TTC549 (cell line): ENCODE results near the gene PLEKHA4.
"Not testable (repeated sequence)": the region's sequence is repeated elsewhere in the genome, so short reads cannot be mapped to it uniquely, and the experiment has no call there.

Source experiments
- FAIRE-seq: peaks from 2 replicates; lab custom pipeline; 2012; peaks lifted over from hg19 to GRCh38; lab: Jason Lieb, UNC

Gene PLEKHA4

GRCh38 chr19:48796298-48797083 lies 71.9 kb downstream of the PLEKHA4 start:
- FAIRE-seq, result no peak

DNA sequence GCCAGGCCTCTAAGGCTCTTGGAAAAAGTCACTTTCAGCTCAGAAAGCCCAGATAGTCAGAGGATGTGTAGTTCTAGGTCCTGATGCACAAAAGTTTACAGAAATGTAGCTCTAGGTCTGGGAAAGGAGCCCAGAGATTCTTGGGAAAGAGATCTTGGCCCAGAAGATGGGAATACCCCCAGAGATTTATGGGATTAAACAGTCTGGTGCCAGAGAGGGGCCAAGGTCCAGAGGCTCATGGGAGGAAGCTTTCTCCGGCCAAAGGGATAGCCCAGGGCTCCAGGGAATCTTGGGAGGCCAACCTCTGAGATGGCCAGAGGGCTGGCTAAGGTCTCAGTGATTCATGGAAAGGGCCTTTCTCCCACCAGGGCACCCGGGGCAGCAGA lies 72.7 kb downstream of the PLEKHA4 start:
- no peak for FAIRE-seq

DNA sequence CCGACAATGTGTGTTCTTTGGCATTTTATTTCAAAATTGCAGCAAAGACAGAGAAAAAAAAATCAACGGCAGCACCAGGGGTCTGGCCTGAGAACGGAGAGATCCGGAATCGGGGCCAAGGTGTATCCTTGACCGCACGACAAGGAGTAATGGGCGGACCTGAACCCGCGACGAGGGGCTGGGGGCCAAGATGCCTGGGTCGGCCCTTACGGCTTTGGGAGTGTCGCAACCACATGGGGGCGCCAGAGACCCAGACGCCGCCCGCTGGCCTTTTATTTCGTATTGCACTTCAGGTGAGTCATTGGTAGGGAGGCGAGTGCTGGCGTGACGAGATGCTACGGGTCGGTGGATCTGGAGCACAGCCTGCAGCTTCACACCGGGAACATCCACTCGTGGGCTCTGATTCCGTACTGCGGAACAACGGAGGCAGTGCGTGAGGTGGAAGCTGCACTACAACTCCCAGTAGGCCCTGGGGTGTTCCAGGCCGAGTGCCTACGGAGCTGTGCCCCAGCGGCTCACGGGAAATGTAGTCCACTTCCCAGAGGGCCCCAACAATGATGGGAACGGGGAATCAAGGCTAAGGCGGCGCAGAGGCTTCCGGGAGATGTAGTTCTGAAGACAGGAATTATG lies 73.2 kb downstream of the PLEKHA4 start:
- peak; percentile 87 for FAIRE-seq

DNA sequence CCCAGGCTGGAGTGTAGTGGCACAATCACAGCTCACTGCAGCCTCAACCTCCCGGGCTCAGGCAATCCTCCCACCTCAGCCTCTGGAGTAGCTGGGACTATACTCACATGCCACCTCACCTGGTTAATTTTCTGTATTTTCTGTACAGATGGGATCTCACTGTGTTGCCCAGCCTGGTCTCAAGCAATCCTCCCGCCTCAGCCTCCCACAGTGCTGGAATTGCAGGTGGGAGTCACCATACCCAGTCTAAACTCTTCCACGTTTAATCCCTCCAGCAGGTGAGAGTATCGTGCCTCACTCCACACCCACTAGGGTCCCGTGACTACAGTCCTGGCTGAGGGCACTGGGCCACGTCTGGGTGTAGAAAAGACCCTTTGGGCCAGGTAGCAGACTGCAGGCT lies 74.1 kb downstream of the PLEKHA4 start:
- no peak for FAIRE-seq

DNA sequence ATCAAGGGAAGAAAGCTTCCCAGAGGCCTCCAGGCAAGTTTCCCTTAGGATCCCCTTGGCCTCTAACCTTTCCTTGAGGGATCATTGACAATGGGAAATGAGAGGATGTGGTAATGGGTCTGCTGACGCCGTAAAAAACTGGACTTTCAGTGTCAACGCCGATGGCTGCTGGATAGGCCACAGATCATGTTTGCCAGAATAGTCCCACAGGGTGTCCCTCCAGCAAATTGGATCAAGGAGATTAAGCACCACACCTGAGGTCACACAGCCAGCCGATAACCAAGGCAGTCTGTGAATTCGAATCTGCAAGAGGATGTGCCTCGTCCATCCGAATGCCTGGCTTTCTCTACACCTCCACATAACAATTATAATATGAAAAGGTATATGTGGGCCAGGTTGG lies 75.1 kb downstream of the PLEKHA4 start:
- FAIRE-seq, result no peak

- not testable (repeated sequence) for FAIRE-seq
Observed at GRCh38 chr19:48787331-48787730, 81.1 kb downstream of the PLEKHA4 start.
